Measurements from ENCODE around the gene APRT.

APRT gene

GRCh38 chr16:88855736-88856121 lies 44.0 kb upstream of the APRT start:
- Histone ChIP-seq H3K4me3 (ENCODE audit: insufficient read depth in 1 of 2, low read depth in 1 of 2, low read length in 2 of 2) (peak overlapping the region; percentile 84 to 89), H2AK5ac (ENCODE audit: low read length, severe bottlenecking) (no peak overlapping the region), H3K14ac (ENCODE audit: low read length in 2 of 2) (peak overlapping the region in 1 of 2 experiments; percentile 96), H2BK5ac (ENCODE audit: low read depth, low read length, poor library complexity, severe bottlenecking) (no peak overlapping the region), H3K4me2 (ENCODE audit: low read length, poor library complexity, severe bottlenecking) (peak overlapping the region; percentile 58), H3K23ac (ENCODE audit: low read length in 2 of 2) (no peak overlapping the region), H3K27me3 (ENCODE audit: control insufficient read depth in 1 of 2, insufficient read depth in 1 of 2, low read length in 2 of 2) (no peaks in the 10 kb centered on the region), H3K4ac (ENCODE audit: low read depth in 1 of 2, low read length in 2 of 2) (no peak overlapping the region), H3K18ac (ENCODE audit: low read depth in 1 of 2, low read length in 2 of 2) (no peak overlapping the region), H2AFZ (ENCODE audit: low read depth, low read length) (no peak overlapping the region), H2BK15ac (ENCODE audit: low read depth, poor library complexity, severe bottlenecking) (no peak overlapping the region), H3K9me3 (ENCODE audit: control insufficient read depth, low read length) (no peaks in the 10 kb centered on the region), H3K79me1 (replicated peaks; ENCODE audit: low read length, poor library complexity, severe bottlenecking) (peaks cover 54% of the 10 kb centered on the region), H2BK12ac (ENCODE audit: low read length in 2 of 2) (no peak overlapping the region), H4K8ac (ENCODE audit: low read length) (no peak overlapping the region), H2BK120ac (ENCODE audit: low read depth, low read length) (no peak overlapping the region), H3K27ac (ENCODE audit: low read length, poor library complexity, severe bottlenecking) (no peak overlapping the region), H3K4me1 (ENCODE audit: control insufficient read depth, insufficient read depth, low read depth, low read length) (peaks cover 20% of the 10 kb centered on the region), H3K36me3 (ENCODE audit: control insufficient read depth in 1 of 2, insufficient read depth in 2 of 2, low read depth in 1 of 2, low read length in 2 of 2) (peaks cover 25 to 49% of the 10 kb centered on the region in 2 experiments), H3K9ac (ENCODE audit: low read length) (peak overlapping the region; percentile 84), H4K91ac (ENCODE audit: low read length) (no peak overlapping the region)
- no peak for DNase-seq
- 92% methylated on average over 13 of the region's 13 CpGs for WGBS

- no peak overlapping the region for H2BK120ac ChIP-seq (ENCODE audit: low read depth, low read length)
- peaks cover 25 to 49% of the 10 kb centered on the region in 2 experiments for H3K36me3 ChIP-seq (ENCODE audit: control insufficient read depth in 1 of 2, insufficient read depth in 2 of 2, low read depth in 1 of 2, low read length in 2 of 2)
- no peaks in the 10 kb centered on the region for H3K27me3 ChIP-seq (ENCODE audit: control insufficient read depth in 1 of 2, insufficient read depth in 1 of 2, low read length in 2 of 2)
- no peak overlapping the region for H3K4ac ChIP-seq (ENCODE audit: low read depth in 1 of 2, low read length in 2 of 2)
- H2BK15ac ChIP-seq (ENCODE audit: low read depth, poor library complexity, severe bottlenecking), result no peak overlapping the region
- H2AK5ac ChIP-seq (ENCODE audit: low read length, severe bottlenecking), result no peak overlapping the region
- no peak overlapping the region for H2BK12ac ChIP-seq (ENCODE audit: low read length in 2 of 2)
- H3K79me1 ChIP-seq (replicated peaks; ENCODE audit: low read length, poor library complexity, severe bottlenecking), result peaks cover 54% of the 10 kb centered on the region
- no peak overlapping the region for H2AFZ ChIP-seq (ENCODE audit: low read depth, low read length)
- 98% methylated on average over 7 of the region's 8 CpGs for WGBS
- no peak overlapping the region for H3K4me3 ChIP-seq (ENCODE audit: insufficient read depth in 1 of 2, low read depth in 1 of 2, low read length in 2 of 2)
- no peak overlapping the region for H2BK5ac ChIP-seq (ENCODE audit: low read depth, low read length, poor library complexity, severe bottlenecking)
- no peak overlapping the region for H3K4me2 ChIP-seq (ENCODE audit: low read length, poor library complexity, severe bottlenecking)
- H3K9ac ChIP-seq (ENCODE audit: low read length), result peak overlapping the region; percentile 84
- no peak overlapping the region for H3K23ac ChIP-seq (ENCODE audit: low read length in 2 of 2)
- no peak overlapping the region for H3K27ac ChIP-seq (ENCODE audit: low read length, poor library complexity, severe bottlenecking)
- no peak for DNase-seq
- H4K8ac ChIP-seq (ENCODE audit: low read length), result no peak overlapping the region
- no peak overlapping the region for H3K18ac ChIP-seq (ENCODE audit: low read depth in 1 of 2, low read length in 2 of 2)
- H3K9me3 ChIP-seq (ENCODE audit: control insufficient read depth, low read length), result no peaks in the 10 kb centered on the region
- H3K4me1 ChIP-seq (ENCODE audit: control insufficient read depth, insufficient read depth, low read depth, low read length), result peaks cover 20% of the 10 kb centered on the region
- no peak overlapping the region for H4K91ac ChIP-seq (ENCODE audit: low read length)
- no peak overlapping the region for H3K14ac ChIP-seq (ENCODE audit: low read length in 2 of 2)
Measured at GRCh38 chr16:88855176-88855575, 43.4 kb upstream of the APRT start.

- H3K18ac ChIP-seq (ENCODE audit: low read depth in 1 of 2, low read length in 2 of 2), result no peak overlapping the region
- 89% methylated on average over 20 of the region's 20 CpGs for WGBS
- H3K4me3 ChIP-seq (ENCODE audit: insufficient read depth in 1 of 2, low read depth in 1 of 2, low read length in 2 of 2), result no peak overlapping the region
- H2BK120ac ChIP-seq (ENCODE audit: low read depth, low read length), result no peak overlapping the region
- no peaks in the 10 kb centered on the region for H3K9me3 ChIP-seq (ENCODE audit: control insufficient read depth, low read length)
- H2AK5ac ChIP-seq (ENCODE audit: low read length, severe bottlenecking), result no peak overlapping the region
- no peaks in the 10 kb centered on the region for H3K27me3 ChIP-seq (ENCODE audit: control insufficient read depth in 1 of 2, insufficient read depth in 1 of 2, low read length in 2 of 2)
- H3K27ac ChIP-seq (ENCODE audit: low read length, poor library complexity, severe bottlenecking), result no peak overlapping the region
- peaks cover 24 to 49% of the 10 kb centered on the region in 2 experiments for H3K36me3 ChIP-seq (ENCODE audit: control insufficient read depth in 1 of 2, insufficient read depth in 2 of 2, low read depth in 1 of 2, low read length in 2 of 2)
- no peak for DNase-seq
- no peak overlapping the region for H2BK5ac ChIP-seq (ENCODE audit: low read depth, low read length, poor library complexity, severe bottlenecking)
- H3K4me2 ChIP-seq (ENCODE audit: low read length, poor library complexity, severe bottlenecking), result no peak overlapping the region
- H3K9ac ChIP-seq (ENCODE audit: low read length), result no peak overlapping the region
- no peak overlapping the region for H3K14ac ChIP-seq (ENCODE audit: low read length in 2 of 2)
- no peak overlapping the region for H3K4ac ChIP-seq (ENCODE audit: low read depth in 1 of 2, low read length in 2 of 2)
- H3K79me1 ChIP-seq (replicated peaks; ENCODE audit: low read length, poor library complexity, severe bottlenecking), result peaks cover 52% of the 10 kb centered on the region
- H2BK15ac ChIP-seq (ENCODE audit: low read depth, poor library complexity, severe bottlenecking), result no peak overlapping the region
- no peak overlapping the region for H4K91ac ChIP-seq (ENCODE audit: low read length)
- H3K23ac ChIP-seq (ENCODE audit: low read length in 2 of 2), result no peak overlapping the region
- peaks cover 20% of the 10 kb centered on the region for H3K4me1 ChIP-seq (ENCODE audit: control insufficient read depth, insufficient read depth, low read depth, low read length)
- no peak overlapping the region for H2AFZ ChIP-seq (ENCODE audit: low read depth, low read length)
- no peak overlapping the region for H2BK12ac ChIP-seq (ENCODE audit: low read length in 2 of 2)
- no peak overlapping the region for H4K8ac ChIP-seq (ENCODE audit: low read length)
Measured at GRCh38 chr16:88854306-88855111, 42.8 kb upstream of the APRT start.

- 76% methylated on average over 17 of the region's 17 CpGs for WGBS
- no peak overlapping the region for H3K23ac ChIP-seq (ENCODE audit: low read length in 2 of 2)
Measured at GRCh38 chr16:88853325-88853941, 41.7 kb upstream of the APRT start.

More at GRCh38 chr16:88853325-88853941, 41.7 kb upstream of the APRT start:
- Histone ChIP-seq H2BK15ac (ENCODE audit: low read depth, poor library complexity, severe bottlenecking) (no peak overlapping the region), H2BK120ac (ENCODE audit: low read depth, low read length) (no peak overlapping the region), H2AFZ (ENCODE audit: low read depth, low read length) (no peak overlapping the region), H3K9ac (ENCODE audit: low read length) (no peak overlapping the region), H2AK5ac (ENCODE audit: low read length, severe bottlenecking) (no peak overlapping the region), H2BK12ac (ENCODE audit: low read length in 2 of 2) (no peak overlapping the region), H3K27ac (ENCODE audit: low read length, poor library complexity, severe bottlenecking) (no peak overlapping the region), H3K4ac (ENCODE audit: low read depth in 1 of 2, low read length in 2 of 2) (no peak overlapping the region), H3K9me3 (ENCODE audit: control insufficient read depth, low read length) (no peaks in the 10 kb centered on the region), H4K8ac (ENCODE audit: low read length) (no peak overlapping the region), H3K14ac (ENCODE audit: low read length in 2 of 2) (peak overlapping the region in 1 of 2 experiments; percentile 35), H2BK5ac (ENCODE audit: low read depth, low read length, poor library complexity, severe bottlenecking) (no peak overlapping the region), H3K4me1 (ENCODE audit: control insufficient read depth, insufficient read depth, low read depth, low read length) (peaks cover 20% of the 10 kb centered on the region), H3K79me1 (replicated peaks; ENCODE audit: low read length, poor library complexity, severe bottlenecking) (peaks cover 46% of the 10 kb centered on the region), H4K91ac (ENCODE audit: low read length) (no peak overlapping the region), H3K18ac (ENCODE audit: low read depth in 1 of 2, low read length in 2 of 2) (no peak overlapping the region), H3K36me3 (ENCODE audit: control insufficient read depth in 1 of 2, insufficient read depth in 2 of 2, low read depth in 1 of 2, low read length in 2 of 2) (peaks cover 13 to 49% of the 10 kb centered on the region in 2 experiments), H3K4me2 (ENCODE audit: low read length, poor library complexity, severe bottlenecking) (no peak overlapping the region), H3K4me3 (ENCODE audit: insufficient read depth in 1 of 2, low read depth in 1 of 2, low read length in 2 of 2) (no peak overlapping the region), H3K27me3 (ENCODE audit: control insufficient read depth in 1 of 2, insufficient read depth in 1 of 2, low read length in 2 of 2) (no peaks in the 10 kb centered on the region)
- DNase-seq, result peak; percentile 53

Measured in mesenchymal stem cell (in vitro differentiated cells and primary cell).